SK-N-MC (cell line): ENCODE measurements around the gene SZT2.
"Not testable (repeated sequence)": the region's sequence is repeated elsewhere in the genome, so short reads cannot be mapped to it uniquely, and the experiment has no call there.

Experiments
- DNase-seq: peaks from one replicate; pipeline ENCODE4 v3.0.0-alpha.2; 2011; ENCODE audit warnings: low read depth, low spot score
- H3K27ac ChIP-seq: fragments of 200-600 bp; sonication (generic); 2 replicates; pipeline ENCODE4 v1.5.1; 2016; ENCODE audit warnings: mixed run types
- H3K36me3 ChIP-seq: fragments of 200-600 bp; sonication (generic); 2 replicates; pipeline ENCODE4 v1.6.1; 2017; ENCODE audit warnings: antibody characterized with exemption, low read length, mixed read lengths; ENCODE audit not compliant: insufficient read depth
- H3K4me3 ChIP-seq: fragments of 200-600 bp; sonication (generic); 2 replicates; pipeline ENCODE4 v1.5.1; 2016
- H3K9ac ChIP-seq: fragments of 200-600 bp; sonication (generic); 2 replicates; pipeline ENCODE4 v1.8.0; 2017; ENCODE audit warnings: mixed run types, mixed read lengths; ENCODE audit not compliant: insufficient read length
- H3K9me3 ChIP-seq: fragments of 200-600 bp; sonication (generic); 2 replicates; pipeline ENCODE4 v1.6.1; 2017; ENCODE audit warnings: low read depth, mild to moderate bottlenecking, antibody characterized with exemption, low read length, moderate library complexity, mixed read lengths
- EZH2 ChIP-seq: fragments of 200-600 bp; sonication (generic); IDR thresholded peaks from one replicate; pipeline ENCODE4 v1.6.1; 2017; ENCODE audit warnings: antibody characterized with exemption
- FOXP2 ChIP-seq: optimal IDR thresholded peaks from 2 replicates; pipeline ENCODE3; 2011; ENCODE audit warnings: mild to moderate bottlenecking, moderate library complexity; ENCODE audit not compliant: insufficient read depth; ENCODE audit errors: extremely low read length, control extremely low read depth
- POLR2AphosphoS5 ChIP-seq: IDR thresholded peaks from 2 replicates; pipeline ENCODE4 v1.6.1; 2012; ENCODE audit warnings: mild to moderate bottlenecking, low read depth, low read length, borderline replicate concordance

The SZT2 gene

DNA sequence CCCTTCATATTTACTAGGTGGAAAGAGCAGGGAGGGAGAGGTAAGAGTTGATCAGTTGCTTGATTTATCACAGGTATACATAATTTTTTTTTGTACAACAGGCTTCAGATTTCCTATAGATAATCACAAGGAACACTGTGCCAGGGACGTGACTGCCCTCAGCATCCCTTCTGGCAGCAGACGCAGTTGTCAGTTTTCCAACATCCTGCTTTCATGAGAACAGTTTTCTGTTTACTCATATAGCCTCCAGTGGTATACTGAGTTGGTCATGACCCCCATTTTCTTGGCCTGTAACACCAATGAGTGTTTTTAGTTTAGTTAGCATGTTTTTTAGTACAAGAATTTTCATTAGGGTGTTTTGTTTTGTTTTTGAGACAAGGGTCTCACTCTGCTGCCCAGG lies 103.1 kb downstream of the SZT2 start:
- H3K27ac ChIP-seq, result no peak overlapping the region
- DNase-seq, result no peak
- H3K9me3 ChIP-seq, result peaks cover 5% of the 10 kb centered on the region; the same call in 1 of the 2 replicates
- H3K9ac ChIP-seq, result no peak overlapping the region
- no peak overlapping the region for H3K4me3 ChIP-seq
- TF ChIP-seq EZH2 (no peak), POLR2AphosphoS5 (no peak), FOXP2 (no peak)
- no peaks in the 10 kb centered on the region for H3K36me3 ChIP-seq

GRCh38 chr1:43493661-43494450 lies 104.2 kb downstream of the SZT2 start:
- peak overlapping the region; percentile 65; the same call in 1 of the 2 replicates for H3K27ac ChIP-seq
- H3K36me3 ChIP-seq, result no peaks in the 10 kb centered on the region
- peak overlapping the region; percentile 46 for H3K9ac ChIP-seq
- H3K4me3 ChIP-seq, result peak overlapping the region; percentile 68
- DNase-seq, result peak; percentile 14
- no peak for TF ChIP-seq FOXP2
- TF ChIP-seq POLR2AphosphoS5, result no peak
- TF ChIP-seq EZH2, result no peak
- peaks cover 4% of the 10 kb centered on the region; the same call in 1 of the 2 replicates for H3K9me3 ChIP-seq

DNA sequence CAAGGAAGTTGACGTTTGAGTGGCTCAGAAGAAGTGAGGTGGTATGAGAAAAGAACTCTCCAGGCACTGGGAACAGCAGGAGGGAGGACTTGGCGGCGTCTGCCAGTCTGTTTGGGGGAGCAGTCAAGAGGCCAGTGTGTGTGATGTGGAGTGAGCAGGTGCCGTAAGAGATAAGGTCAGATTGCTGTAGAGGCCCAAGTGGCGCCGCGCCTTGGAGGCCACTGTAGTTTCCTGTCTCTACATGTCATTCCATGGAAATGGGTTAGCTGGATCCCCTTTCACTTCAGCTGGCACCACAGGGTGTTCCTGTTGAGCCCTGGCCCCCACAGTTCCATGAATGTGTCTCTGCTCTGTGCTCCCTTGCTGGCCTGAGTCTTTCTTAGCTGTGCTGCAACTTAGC lies 105.5 kb downstream of the SZT2 start:
- Histone ChIP-seq H3K9me3 (no peaks in the 10 kb centered on the region), H3K4me3 (no peak overlapping the region), H3K36me3 (no peaks in the 10 kb centered on the region), H3K27ac (no peak overlapping the region), H3K9ac (no peak overlapping the region)
- TF ChIP-seq POLR2AphosphoS5 (no peak), EZH2 (no peak), FOXP2 (no peak)
- DNase-seq, result no peak

DNA sequence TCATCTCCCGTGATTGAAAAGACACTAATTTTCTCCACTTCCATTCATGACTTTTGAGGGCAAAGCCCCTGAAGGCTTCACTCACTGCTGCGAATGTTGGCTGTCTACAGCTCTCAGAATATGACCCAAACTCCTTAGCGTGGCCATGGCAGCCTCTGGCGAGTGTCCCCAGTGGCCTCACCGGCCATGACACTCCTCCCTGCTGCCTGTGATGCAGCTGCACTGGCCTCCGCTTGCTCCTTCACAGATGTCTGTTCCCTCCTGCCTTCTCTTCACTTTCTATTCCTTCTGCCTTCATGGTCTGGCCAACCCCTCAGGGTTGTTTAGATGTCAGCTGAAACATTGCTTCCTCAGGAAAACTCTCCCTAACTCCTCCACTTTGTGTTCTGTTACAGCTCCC lies 110.2 kb downstream of the SZT2 start:
- H3K9me3 ChIP-seq, result no peaks in the 10 kb centered on the region
- no peak overlapping the region for H3K4me3 ChIP-seq
- H3K9ac ChIP-seq, result no peak overlapping the region
- no peak overlapping the region for H3K27ac ChIP-seq
- no peak for DNase-seq
- TF ChIP-seq EZH2 (no peak), FOXP2 (no peak), POLR2AphosphoS5 (no peak)
- H3K36me3 ChIP-seq, result no peaks in the 10 kb centered on the region

GRCh38 chr1:43501806-43502205 lies 112.1 kb downstream of the SZT2 start:
- DNase-seq, H3K4me3 ChIP-seq, H3K9ac ChIP-seq, H3K9me3 ChIP-seq, H3K27ac ChIP-seq, H3K36me3 ChIP-seq: not testable (repeated sequence)

- H3K36me3 ChIP-seq, result no peaks in the 10 kb centered on the region
- no peak for DNase-seq
Observed at GRCh38 chr1:43503534-43503933, 113.8 kb downstream of the SZT2 start.

More at GRCh38 chr1:43503534-43503933, 113.8 kb downstream of the SZT2 start:
- no peak overlapping the region for H3K9ac ChIP-seq
- no peaks in the 10 kb centered on the region for H3K9me3 ChIP-seq
- TF ChIP-seq FOXP2, result no peak
- TF ChIP-seq EZH2, result no peak
- no peak for TF ChIP-seq POLR2AphosphoS5
- H3K4me3 ChIP-seq, result no peak overlapping the region
- no peak overlapping the region for H3K27ac ChIP-seq
